Myometrial cell (primary cell): Measurements from ENCODE around the gene EIF2B1. TPM values are rescaled to one million over a fixed set of nuclear protein-coding genes. Genes with fewer than 3 reads are reported as not detected.

Source experiments
- total RNA-seq: library from RNA; depleted of rRNA; stranded (reverse); fragments of >200 nt; gene quantifications from 2 replicates; pipeline ENCODE4 v1.2.3, GENCODE V29; 2015

The EIF2B1 gene
- 79.6 and 90.7 TPM in 2 replicates for total RNA-seq

DNA sequence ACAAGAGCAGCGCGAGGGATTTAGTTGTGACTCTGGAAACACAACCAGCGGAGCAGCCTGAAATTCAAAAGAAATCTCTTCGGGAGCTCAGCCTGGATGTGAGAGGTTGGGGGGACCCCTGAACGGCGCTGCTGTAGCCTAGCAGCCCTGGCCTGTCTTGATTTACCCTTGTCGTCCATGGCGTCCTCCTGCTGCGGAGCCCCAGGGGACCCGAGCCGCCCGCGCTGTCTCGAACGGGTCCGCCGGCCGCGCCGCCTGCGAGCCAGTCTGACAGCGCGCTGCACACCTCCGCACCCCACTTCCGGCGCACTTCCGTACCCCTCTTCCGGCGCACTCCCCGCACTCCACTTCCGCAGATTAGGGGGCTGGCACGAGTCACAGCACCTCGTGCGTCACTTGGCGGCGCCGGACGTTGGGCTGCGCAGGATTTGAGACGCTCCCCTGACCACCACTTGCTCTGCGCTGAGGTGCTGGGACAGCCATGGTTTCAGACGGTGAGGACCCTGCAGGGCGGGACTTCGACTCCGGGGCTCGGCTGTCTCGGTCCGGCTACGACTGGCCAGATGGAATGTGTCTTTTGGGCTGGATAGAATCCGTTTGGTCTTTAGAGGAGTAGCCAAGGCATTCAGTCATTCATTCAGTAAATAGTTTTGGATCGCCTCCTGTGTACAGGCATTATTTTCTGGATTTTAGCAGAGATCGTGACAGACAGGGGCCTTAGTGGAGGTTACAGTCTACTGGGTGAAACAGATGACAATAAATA, at the start of gene EIF2B1, which contains the start of gene GTF2H3:
Gene EIF2B1 (minus strand): TSS at position 308 of the 763 bp plus-strand sequence. CDS start 129 bp downstream, at position 179.
Gene GTF2H3 (plus strand): TSS at position 451 of the 763 bp plus-strand sequence. CDS start 31 bp downstream, at position 482.

DNA sequence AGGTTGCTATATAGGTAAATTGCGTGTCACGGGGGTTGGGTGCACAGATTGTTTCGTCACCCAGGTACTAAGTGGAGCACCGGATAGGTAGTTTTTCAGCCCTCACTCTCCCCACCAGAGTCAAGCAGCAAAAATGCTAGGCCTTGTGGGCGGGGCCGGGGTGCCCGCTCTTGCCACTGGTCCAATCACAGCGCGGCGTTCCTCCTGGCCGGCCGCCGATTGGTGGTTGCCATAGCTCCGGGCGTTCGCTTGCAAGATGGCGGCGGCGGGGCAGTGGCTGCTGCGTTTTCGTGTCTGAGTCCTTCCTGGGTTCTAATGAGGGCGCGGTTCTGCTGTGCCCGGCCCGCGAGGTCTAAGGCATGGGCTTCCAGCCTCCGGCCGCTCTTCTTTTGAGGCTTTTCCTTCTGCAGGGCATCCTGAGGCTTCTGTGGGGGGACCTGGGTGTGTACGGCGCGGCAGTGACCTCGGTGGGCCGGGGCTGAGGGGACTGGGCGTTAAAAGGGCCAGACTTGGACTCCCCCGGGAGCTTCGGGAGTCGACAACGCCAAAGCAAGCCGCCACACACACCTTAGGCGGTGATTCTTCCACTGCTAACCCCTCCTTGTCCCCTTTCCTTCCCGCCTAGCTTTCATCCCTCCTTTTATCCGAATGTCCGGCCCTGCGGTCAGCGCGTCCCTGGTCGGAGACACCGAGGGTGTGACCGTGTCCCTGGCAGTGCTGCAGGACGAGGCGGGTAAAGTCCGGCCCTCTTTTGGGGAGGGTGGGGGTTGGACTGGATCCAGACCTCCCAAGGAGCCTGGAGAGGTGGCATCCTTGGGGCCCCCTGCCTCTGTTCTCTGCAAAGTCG, 37.6 kb upstream of the EIF2B1 start, which contains the start of gene TCTN2:
Gene TCTN2 (plus strand): TSS at position 232 of the 847 bp plus-strand sequence. CDS start 128 bp downstream, at position 360.

DNA sequence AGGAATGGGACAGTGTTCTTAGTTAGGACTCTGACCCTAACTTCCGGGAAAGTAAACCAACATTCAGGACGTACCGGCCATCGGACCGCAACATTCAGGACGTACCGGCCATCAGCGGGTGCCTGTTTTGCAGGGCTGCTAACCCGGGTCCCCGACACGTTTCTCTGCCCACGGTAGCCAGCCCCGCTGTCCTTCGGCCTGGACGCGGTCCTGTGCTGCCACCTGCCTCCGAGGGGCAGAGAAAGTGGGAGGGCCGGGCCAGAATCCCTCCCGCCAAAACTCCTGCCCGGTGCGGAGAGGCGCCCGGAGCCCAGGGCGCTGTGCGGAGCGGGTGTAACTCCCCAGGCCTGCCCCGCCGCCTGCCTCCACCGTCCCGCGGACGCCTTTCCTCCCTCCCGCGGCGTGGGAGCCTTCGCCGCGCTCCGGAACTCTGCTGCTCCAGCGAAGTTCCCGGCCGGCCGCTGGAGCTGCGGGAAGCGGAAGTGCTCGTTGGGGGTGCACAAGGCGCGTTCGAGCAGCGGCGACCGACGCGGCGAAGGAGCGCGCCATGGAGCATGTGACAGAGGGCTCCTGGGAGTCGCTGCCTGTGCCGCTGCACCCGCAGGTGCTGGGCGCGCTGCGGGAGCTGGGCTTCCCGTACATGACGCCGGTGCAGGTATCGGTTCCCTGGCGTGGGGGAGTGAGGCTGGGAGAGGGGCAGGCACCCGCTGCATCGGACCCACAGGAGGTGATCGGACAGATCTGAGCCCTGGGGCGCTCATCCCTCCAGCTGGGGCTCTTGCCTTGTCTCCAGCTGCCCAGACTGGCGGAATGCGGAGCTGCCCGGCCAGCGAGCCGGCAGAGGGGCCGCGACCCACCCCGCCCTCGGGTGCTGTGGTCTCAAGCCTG, 31.6 kb downstream of the EIF2B1 start, which contains the start of gene DDX55:
Gene DDX55 (plus strand): TSS at position 498 of the 888 bp plus-strand sequence. CDS start 50 bp downstream, at position 548.

Other genes with a start within 250 kb of the EIF2B1 start
- gene KMT5A, start 249.6 kb downstream of the EIF2B1 start, total RNA-seq, result 44.7 and 51.6 TPM in 2 replicates
- gene RILPL2, start 197.0 kb downstream of the EIF2B1 start, total RNA-seq, result 7.3 and 8.1 TPM in 2 replicates
- 10.8 and 11.5 TPM in 2 replicates for gene SNRNP35, start 175.5 kb downstream of the EIF2B1 start, total RNA-seq
- 13.8 and 16.1 TPM in 2 replicates for gene RILPL1, start 100.0 kb downstream of the EIF2B1 start, total RNA-seq
- gene TMED2, start 49.1 kb downstream of the EIF2B1 start, total RNA-seq, result 252 and 307 TPM in 2 replicates
- 11.2 and 12.1 TPM in 2 replicates for gene DDX55, start 31.6 kb downstream of the EIF2B1 start, total RNA-seq
- 37.7 and 45.8 TPM in 2 replicates for gene GTF2H3, start 143 bp upstream of the EIF2B1 start, total RNA-seq
- gene TCTN2, start 37.4 kb upstream of the EIF2B1 start, total RNA-seq, result 13.5 and 14.4 TPM in 2 replicates
- gene ATP6V0A2, start 78.7 kb upstream of the EIF2B1 start, total RNA-seq, result 8.9 and 13.8 TPM in 2 replicates
- gene DNAH10, start 128.6 kb upstream of the EIF2B1 start, total RNA-seq, result under 0.01 TPM in 2 replicates